Stimulated activated CD4-positive, alpha-beta T cell treated with anti-CD3 and anti-CD28 coated beads, Interleukin-15, amount 100 ng/mL, for 24 hours (primary cell): Measurements from ENCODE around the gene HDLBP.
A peak's percentile ranks its signal among the peaks of the same experiment; 100 is the strongest.

ENCODE experiments used
- DNase-seq: peaks from one replicate; pipeline ENCODE4 v3.0.0-alpha.2; 2020

The HDLBP gene

GRCh38 chr2:241315093-241315878 lies at the start of gene HDLBP:
HDLBP (minus strand) TSS chr2:241315672; CDS start chr2:241266869, 48,803 bp downstream.
- DNase-seq, result peak; percentile 100

GRCh38 chr2:241364781-241365180 lies 49.3 kb upstream of the HDLBP start:
- no peak for DNase-seq

- no peak for DNase-seq
These were observed 48.0 kb upstream of the HDLBP start for GRCh38 chr2:241363426-241363825.

- DNase-seq, result no peak
These were observed 44.1 kb upstream of the HDLBP start for GRCh38 chr2:241359481-241360045.

- DNase-seq, result no peak
These were observed 43.0 kb upstream of the HDLBP start for GRCh38 chr2:241358470-241358869.

- no peak for DNase-seq
These were observed 42.1 kb upstream of the HDLBP start for GRCh38 chr2:241357531-241357930.

GRCh38 chr2:241356871-241357260 lies 41.4 kb upstream of the HDLBP start:
- DNase-seq, result no peak

- DNase-seq, result peak; percentile 98
These were observed 40.8 kb upstream of the HDLBP start, which contains the start of gene FARP2 for GRCh38 chr2:241355983-241356870. FARP2 (plus strand) TSS chr2:241356285; CDS start chr2:241373108, 16,823 bp downstream.

- peak; percentile 84 for DNase-seq
These were observed 39.5 kb upstream of the HDLBP start for GRCh38 chr2:241354668-241355658.

GRCh38 chr2:241352227-241352626 lies 36.8 kb upstream of the HDLBP start:
- no peak for DNase-seq

GRCh38 chr2:241351640-241352031 lies 36.2 kb upstream of the HDLBP start:
- no peak for DNase-seq

- DNase-seq, result no peak
These were observed 35.6 kb upstream of the HDLBP start for GRCh38 chr2:241350878-241351639.

GRCh38 chr2:241350530-241350877 lies 35.0 kb upstream of the HDLBP start:
- DNase-seq, result no peak

- no peak for DNase-seq
These were observed 34.5 kb upstream of the HDLBP start for GRCh38 chr2:241349941-241350340.

GRCh38 chr2:241344925-241345651 lies 29.6 kb upstream of the HDLBP start:
- DNase-seq, result no peak

GRCh38 chr2:241340631-241341163 lies 25.2 kb upstream of the HDLBP start:
- no peak for DNase-seq

- no peak for DNase-seq
These were observed 24.6 kb upstream of the HDLBP start for GRCh38 chr2:241339839-241340630.

GRCh38 chr2:241334813-241335212 lies 19.3 kb upstream of the HDLBP start:
- DNase-seq, result no peak

GRCh38 chr2:241330616-241330981 lies 15.1 kb upstream of the HDLBP start:
- DNase-seq, result no peak
